Measurements from ENCODE around the gene PRKCE. TPM values are rescaled to one million over a fixed set of nuclear protein-coding genes. Genes with fewer than 3 reads are reported as not detected.

PRKCE gene
- total and polyA plus RNA-seq, 3 donors from 2014 or later: 27.4 to 35.8 (median 33.1) TPM

GRCh38 chr2:45745231-45745630, 93.8 kb downstream of the PRKCE start:
- H3K27ac ChIP-seq: peak overlapping the region in 1 of 2 donors; percentile 39
- 51 to 55% methylated on average over 5 of the region's 5 CpGs for WGBS, 2 donors
- DNase-seq: no peak

GRCh38 chr2:45746888-45747287, 95.4 kb downstream of the PRKCE start:
- Histone ChIP-seq H3K27ac (no peak overlapping the region), H3K27me3 (no peaks in the 10 kb centered on the region), H3K36me3 (ENCODE audit: low read depth, missing control alignments) (no peaks in the 10 kb centered on the region), H3K9me3 (no peaks in the 10 kb centered on the region), H3K4me3 (no peak overlapping the region), H3K4me1 (peaks cover 10% of the 10 kb centered on the region)
- intact Hi-C loops (cut with DNase I; ENCODE audit: low total_unique reads): no loop called here
- DNase-seq: no peak
- WGBS, 2 donors: 87 to 92% methylated on average over 4 of the region's 4 CpGs
- TF ChIP-seq POLR2A (IDR thresholded peaks at IDR 0.05): no peak
- TF ChIP-seq CTCF (IDR thresholded peaks at IDR 0.05): no peak

More at GRCh38 chr2:45745231-45745630, 93.8 kb downstream of the PRKCE start:
- intact Hi-C loops (cut with DNase I; ENCODE audit: low total_unique reads): no loop called here
- H3K36me3 ChIP-seq (ENCODE audit: low read depth, missing control alignments): no peaks in the 10 kb centered on the region
- H3K4me1 ChIP-seq: peaks cover 10% of the 10 kb centered on the region
- H3K27me3 ChIP-seq: no peaks in the 10 kb centered on the region
- no peak for TF ChIP-seq CTCF (IDR thresholded peaks at IDR 0.05)
- TF ChIP-seq POLR2A (IDR thresholded peaks at IDR 0.05): no peak
- H3K4me3 ChIP-seq: no peak overlapping the region
- no peaks in the 10 kb centered on the region for H3K9me3 ChIP-seq

- no peak overlapping the region for H3K27ac ChIP-seq
- no peak for DNase-seq
- H3K4me1 ChIP-seq: peaks cover 10% of the 10 kb centered on the region
- TF ChIP-seq CTCF (IDR thresholded peaks at IDR 0.05) (no peak), POLR2A (IDR thresholded peaks at IDR 0.05) (no peak)
- H3K4me3 ChIP-seq: no peak overlapping the region
- no peaks in the 10 kb centered on the region for H3K9me3 ChIP-seq
- no peaks in the 10 kb centered on the region for H3K36me3 ChIP-seq (ENCODE audit: low read depth, missing control alignments)
- intact Hi-C loops (cut with DNase I; ENCODE audit: low total_unique reads): no loop called here
- no peaks in the 10 kb centered on the region for H3K27me3 ChIP-seq
Measured at GRCh38 chr2:45747363-45747762, 95.9 kb downstream of the PRKCE start.

DNA sequence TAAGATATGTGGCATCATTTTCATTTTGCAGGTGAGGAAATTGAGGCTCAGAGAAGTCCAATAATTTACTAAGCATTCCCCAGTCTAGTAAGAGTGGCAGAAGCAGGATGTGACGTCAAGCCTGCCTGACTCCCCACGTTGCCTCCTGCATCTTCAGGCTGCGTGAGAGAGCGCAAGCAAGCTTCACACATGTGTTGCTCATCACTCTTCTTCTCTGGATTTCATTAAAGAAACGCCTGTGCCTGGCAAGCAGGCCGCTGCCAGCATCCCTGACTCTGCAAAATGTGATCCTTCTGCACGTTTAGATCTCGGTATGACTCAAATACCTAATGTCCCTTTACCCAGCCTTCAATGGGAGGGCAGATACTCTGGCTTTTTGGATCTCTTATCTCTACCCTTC, 96.8 kb downstream of the PRKCE start:
- Histone ChIP-seq H3K9me3 (no peaks in the 10 kb centered on the region), H3K4me3 (no peak overlapping the region), H3K27ac (no peak overlapping the region), H3K4me1 (peaks cover 9% of the 10 kb centered on the region), H3K36me3 (ENCODE audit: low read depth, missing control alignments) (no peaks in the 10 kb centered on the region), H3K27me3 (no peaks in the 10 kb centered on the region)
- no peak for TF ChIP-seq CTCF (IDR thresholded peaks at IDR 0.05)
- TF ChIP-seq POLR2A (IDR thresholded peaks at IDR 0.05): no peak
- intact Hi-C loops (cut with DNase I; ENCODE audit: low total_unique reads): no loop called here
- 80 to 81% methylated on average over 8 of the region's 8 CpGs for WGBS, 2 donors
- DNase-seq: no peak

DNA sequence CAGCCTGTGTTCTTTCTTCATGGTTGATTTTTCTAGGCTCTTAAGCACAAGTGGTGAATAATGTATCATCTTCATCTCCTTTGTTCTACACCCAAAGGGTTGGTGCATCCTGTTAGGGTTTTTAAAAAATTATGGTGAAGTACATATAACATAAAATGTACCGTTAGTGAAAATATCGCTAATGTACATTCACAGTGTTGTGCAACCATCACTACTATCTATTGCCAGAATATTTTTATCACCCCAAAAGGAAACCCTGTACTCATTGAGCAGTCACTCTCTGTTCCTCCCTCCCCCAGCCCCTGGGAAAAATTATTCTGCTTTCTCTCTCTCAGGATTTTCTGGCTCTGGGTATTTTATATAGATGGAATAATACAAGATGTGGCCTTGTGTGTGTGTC, 98.5 kb downstream of the PRKCE start:
- intact Hi-C loops (cut with DNase I; ENCODE audit: low total_unique reads): no loop called here
- WGBS, 2 donors: 31 to 45% methylated on average over 2 of the region's 2 CpGs

More for the DNA sequence above, 98.5 kb downstream of the PRKCE start:
- H3K27ac ChIP-seq: no peak overlapping the region
- no peak overlapping the region for H3K4me3 ChIP-seq
- DNase-seq: no peak
- no peaks in the 10 kb centered on the region for H3K36me3 ChIP-seq (ENCODE audit: low read depth, missing control alignments)
- H3K9me3 ChIP-seq: no peaks in the 10 kb centered on the region
- no peaks in the 10 kb centered on the region for H3K27me3 ChIP-seq
- peaks cover 7% of the 10 kb centered on the region for H3K4me1 ChIP-seq
- no peak for TF ChIP-seq CTCF (IDR thresholded peaks at IDR 0.05)
- no peak for TF ChIP-seq POLR2A (IDR thresholded peaks at IDR 0.05)
